Adrenal gland (tissue), 12 donors: ENCODE results near the gene ANKRD55. TPM values are rescaled to one million over a fixed set of nuclear protein-coding genes. Genes with fewer than 3 reads are reported as not detected.
A peak's percentile ranks its signal among the peaks of the same experiment; 100 is the strongest.
"Not testable (repeated sequence)": the region's sequence is repeated elsewhere in the genome, so short reads cannot be mapped to it uniquely, and the experiment has no call there.

ENCODE experiments used
- DNase-seq, 7 donors: peaks; one replicate each; pipeline ENCODE4 v3.0.0-alpha.2; 2019 to 2020
- H3K27ac ChIP-seq, 5 donors: fragments of 200-600 bp; sonication (generic) in 4 of 5; 1 replicate in 3 of 5; 2 replicates in 2 of 5; pipeline versions ENCODE4 v1.5.1 to v1.8.0; 2016 to 2020; ENCODE audit warnings: mild to moderate bottlenecking in 1 of 5
- H3K27me3 ChIP-seq: fragments of 200-600 bp; 2 replicates; pipeline ENCODE4 v1.8.0; 2021
- H3K36me3 ChIP-seq, 2 donors: fragments of 200-600 bp; replicated peaks in 1 of 2; 1 replicate in 1 of 2; 2 replicates in 1 of 2; pipeline versions ENCODE4 v1.5.1 to v1.8.0; 2018 to 2022
- H3K4me1 ChIP-seq, 2 donors: fragments of 200-600 bp; replicated peaks in 1 of 2; 1 replicate in 1 of 2; 2 replicates in 1 of 2; pipeline versions ENCODE4 v1.5.1 to v1.8.0; 2018 to 2021
- H3K4me3 ChIP-seq, 4 donors: fragments of 200-600 bp; sonication (generic) in 3 of 4; one replicate each; pipeline ENCODE4 v1.5.1; 2016 to 2018
- H3K9me3 ChIP-seq, 3 donors: fragments of 200-600 bp; sonication (generic) in 1 of 3; replicated peaks in 1 of 3; 1 replicate in 2 of 3; 2 replicates in 1 of 3; pipeline versions ENCODE4 v1.5.1 to v1.8.0; 2016 to 2021
- CTCF ChIP-seq, 6 experiments: fragments of 450-650 bp in 4 of 6; fragments of 200-600 bp in 2 of 6; sonication (generic) in 1 of 6; IDR thresholded peaks; 1 replicate in 5 of 6; 2 replicates in 1 of 6; pipeline versions ENCODE4 v1.5.1 to v1.8.0; 2016 to 2021; ENCODE audit warnings: antibody characterized with exemption in 6 of 6, mild to moderate bottlenecking in 2 of 6, moderate library complexity in 1 of 6
- POLR2A ChIP-seq, 2 donors: fragments of 450-650 bp; IDR thresholded peaks; one replicate each; pipeline ENCODE4 v1.6.1; 2017; ENCODE audit warnings: antibody characterized with exemption in 2 of 2, mild to moderate bottlenecking in 2 of 2, moderate library complexity in 1 of 2
- WGBS, 4 donors: extraction: QIAGEN DNeasy Blood & Tissue Kit in 2 of 4; methylation state at CpG; one replicate each; pipeline versions ENCODE4 v1.1.5 to v1.1.7; 2013 to 2017; 5-methylcytosine and 5-hydroxymethylcytosine counted together
- intact Hi-C, 2 donors: fragments of 100-400 bp; cut with DNase I; formaldehyde crosslinking; loops; one replicate each; pipeline versions ENCODE4 v1.14.1 to v1.15.0; 2022 to 2023
- polyA plus RNA-seq, 3 donors: library from polyadenylated mRNA; stranded (reverse); fragments of 200-250 nt in 2 of 3; fragments of 350-450 nt in 1 of 3; fragmentation: Illumina TruSeq in 1 of 3; extraction: RNeasy Lipid Tissue Mini Kit (QIAGEN cat#74804) in 1 of 3; gene quantifications; one replicate each; pipeline ENCODE4 v1.2.3, GENCODE V29; 2013 to 2014
- total RNA-seq, 9 donors: library from RNA; depleted of rRNA in 4 of 9; stranded (reverse); fragments of >200 nt in 4 of 9; fragments of 120-200 nt in 1 of 9; fragmentation: NEBNext Ultra II Directional in 1 of 9; extraction: Animal tissue kit (Norgen Biotek cat#: 25700) in 1 of 9; gene quantifications; one replicate each; pipeline versions ENCODE4 v1.1.0 to v1.2.4, GENCODE V29; 2013 to 2023
- donor health status: healthy with polysubstance abuse.
- donor health status: Bipolar disorder and iron deficiency.
- donor health status: DM: yes; HTN: yes; CAD: no.
- donor health status: DM: no; HTN: no; CAD: no.
- donor health status: DM: no; HTN: no; CAD: no.
- donor health status: DM: yes; HTN: yes; CAD: no.

Gene ANKRD55
- total and polyA plus RNA-seq, 12 donors = 0.03 to 0.81 (median 0.29) TPM; not detected in 4

- H3K36me3 ChIP-seq = no peaks in the 10 kb centered on the region
- peak in 5 of 7 donors; percentile 17 to 66 (median 44) for DNase-seq
- no peak overlapping the region for H3K4me3 ChIP-seq
- no peaks in the 10 kb centered on the region for H3K27me3 ChIP-seq
- intact Hi-C loops = no loop called here
- peak overlapping the region in 2 of 5 donors; percentile 65 to 70 for H3K27ac ChIP-seq
- peaks cover 26 to 33% of the 10 kb centered on the region in 2 donors for H3K4me1 ChIP-seq
- TF ChIP-seq POLR2A (IDR thresholded peaks at IDR 0.05) (no peak), CTCF (IDR thresholded peaks at IDR 0.05) (no peak)
- WGBS, 4 donors = 68 to 88% (median 77%) methylated on average over 4 of the region's 4 CpGs
- H3K9me3 ChIP-seq = no peaks in the 10 kb centered on the region
Observed at GRCh38 chr5:56155992-56156584, 77.0 kb downstream of the ANKRD55 start.

GRCh38 chr5:56154732-56155484 lies 78.2 kb downstream of the ANKRD55 start:
- Histone ChIP-seq H3K4me1 (peaks cover 26 to 33% of the 10 kb centered on the region in 2 donors), H3K4me3 (no peak overlapping the region), H3K27ac (peak overlapping the region; percentile 48 to 74 (median 68)), H3K27me3 (no peaks in the 10 kb centered on the region), H3K36me3 (no peaks in the 10 kb centered on the region), H3K9me3 (no peaks in the 10 kb centered on the region)
- peak in 2 of 7 donors; percentile 19 to 37 for DNase-seq
- TF ChIP-seq POLR2A (IDR thresholded peaks at IDR 0.05) = no peak
- TF ChIP-seq CTCF (IDR thresholded peaks at IDR 0.05) = no peak
- intact Hi-C loops = no loop called here
- 59 to 63% (median 62%) methylated on average over 9 of the region's 9 CpGs for WGBS, 4 donors

- DNase-seq = no peak
- Histone ChIP-seq H3K27me3 (no peaks in the 10 kb centered on the region), H3K27ac (no peak overlapping the region), H3K4me1 (peaks cover 23 to 33% of the 10 kb centered on the region in 2 donors), H3K36me3 (no peaks in the 10 kb centered on the region), H3K9me3 (no peaks in the 10 kb centered on the region), H3K4me3 (no peak overlapping the region)
- intact Hi-C loops = no loop called here
- 30 to 35% (median 31%) methylated on average over 2 of the region's 2 CpGs for WGBS, 4 donors
- TF ChIP-seq POLR2A (IDR thresholded peaks at IDR 0.05) (no peak), CTCF (IDR thresholded peaks at IDR 0.05) (no peak)
Observed at GRCh38 chr5:56152437-56152836, 80.7 kb downstream of the ANKRD55 start.

GRCh38 chr5:56150756-56151155 lies 82.4 kb downstream of the ANKRD55 start:
- H3K4me3 ChIP-seq, H3K36me3 ChIP-seq, DNase-seq, H3K27ac ChIP-seq, H3K27me3 ChIP-seq, intact Hi-C loops, H3K9me3 ChIP-seq: not testable (repeated sequence)
- H3K4me1 ChIP-seq = peaks cover 20 to 26% of the 10 kb centered on the region in 2 donors
- WGBS, 4 donors = 90 to 97% (median 94%) methylated on average over 9 of the region's 9 CpGs
